K562 (cell line): ENCODE data around the gene CCDC85A. TPM values are rescaled to one million over a fixed set of nuclear protein-coding genes. Genes with fewer than 3 reads are reported as not detected.
A peak's percentile ranks its signal among the peaks of the same experiment; 100 is the strongest.

Source experiments
- ATF3 ChIP-seq, 2 experiments: fragments of 450-650 bp in 1 of 2; sonication (generic) in 1 of 2; formaldehyde crosslinking in 1 of 2; IDR thresholded peaks in 1 of 2; conservative IDR thresholded peaks in 1 of 2; 2 replicates each; pipeline versions ENCODE4 v1.6.1 to v1.8.1; 2016 to 2023; ENCODE audit warnings: mild to moderate bottlenecking in 2 of 2, moderate library complexity in 2 of 2, inconsistent platforms in 1 of 2, missing genetic modification reagents in 1 of 2
- CTCF ChIP-seq, 3 experiments: IDR thresholded peaks in 2 of 3; conservative IDR thresholded peaks in 1 of 3; 2 replicates each; pipeline ENCODE4 v1.5.1; 2011 to 2012; ENCODE audit warnings: low read length in 3 of 3, mild to moderate bottlenecking in 3 of 3, control low read depth in 2 of 3, improper control_type of control experiment in 1 of 3, inconsistent platforms in 1 of 3, low read depth in 1 of 3, mixed read lengths in 1 of 3, moderate library complexity in 1 of 3; ENCODE audit not compliant: insufficient read depth in 2 of 3
- DPF2 ChIP-seq: fragments of 450-650 bp; IDR thresholded peaks from 2 replicates; pipeline ENCODE4 v1.6.1; 2016
- E2F5 ChIP-seq: sonication (generic); formaldehyde crosslinking; IDR thresholded peaks from 2 replicates; pipeline ENCODE4 v1.8.0; 2022; ENCODE audit warnings: mild to moderate bottlenecking, missing genetic modification reagents
- FOXK1 ChIP-seq: sonication (generic); formaldehyde crosslinking; IDR thresholded peaks from 2 replicates; pipeline ENCODE4 v1.8.0; 2022; ENCODE audit warnings: missing genetic modification reagents, mild to moderate bottlenecking, borderline replicate concordance
- MLLT1 ChIP-seq, 2 experiments: fragments of 450-650 bp; IDR thresholded peaks; 2 replicates each; pipeline ENCODE4 v1.6.1; 2016
- NCOA4 ChIP-seq: fragments of 450-650 bp; IDR thresholded peaks from 2 replicates; pipeline ENCODE4 v1.6.1; 2018; ENCODE audit warnings: mild to moderate bottlenecking; ENCODE audit not compliant: partially characterized antibody
- RBFOX2 ChIP-seq: fragments of 200-400 bp; formaldehyde crosslinking; IDR thresholded peaks from 2 replicates; pipeline ENCODE4 v1.6.1; 2017; ENCODE audit warnings: low read depth, mild to moderate bottlenecking, low read length, moderate library complexity
- SMARCB1 ChIP-seq: IDR thresholded peaks from 2 replicates; pipeline ENCODE4 v1.6.1; 2011; ENCODE audit warnings: improper control_type of control experiment, low read depth; ENCODE audit not compliant: insufficient read length
- ZBTB5 ChIP-seq: fragments of 450-650 bp; IDR thresholded peaks from 2 replicates; pipeline ENCODE4 v1.6.1; 2017; ENCODE audit warnings: antibody characterized with exemption
- ZFP36 ChIP-seq: fragments of 150-350 bp; IDR thresholded peaks from 2 replicates; pipeline ENCODE4 v1.6.1; 2018; ENCODE audit warnings: low read length, low read depth; ENCODE audit not compliant: partially characterized antibody
- ZNF274 ChIP-seq: IDR thresholded peaks from 2 replicates; pipeline ENCODE4 v1.6.1; 2011; ENCODE audit warnings: low read depth, mild to moderate bottlenecking, low read length, moderate library complexity, borderline replicate concordance
- ZNF830 ChIP-seq: fragments of 250-450 bp; sonication (Bioruptor Pico); IDR thresholded peaks from 2 replicates; pipeline ENCODE4 v1.5.0; 2021; ENCODE audit warnings: mild to moderate bottlenecking
- polyA plus RNA-seq, 8 experiments: library from polyadenylated mRNA; depleted of rRNA in 4 of 8; stranded (reverse) in 5 of 8; unstranded in 3 of 8; fragments of >200 nt; fragmentation: Nextera tagmentation in 2 of 8; fragmentation: Illumina TruSeq in 1 of 8; extraction: Ambion mirVana in 2 of 8; extraction: Trizol in 1 of 8; gene quantifications; 2 replicates each; pipeline versions ENCODE4 v1.2.1 to v1.2.3, GENCODE V29; 2011 to 2014; ENCODE audit warnings: inconsistent platforms in 1 of 8, missing spikeins in 1 of 8
- total RNA-seq, 7 experiments: library from RNA; depleted of rRNA in 6 of 7; stranded (reverse); fragments of >200 nt in 6 of 7; fragmentation: Illumina TruSeq in 2 of 7; extraction: Trizol in 2 of 7; gene quantifications; 2 replicates each; pipeline versions ENCODE4 v1.2.1 to v1.2.3, GENCODE V29; 2011 to 2021; ENCODE audit warnings: low replicate concordance in 1 of 7
- TF ChIP-seq, protein P1 (sequence below): fragments of 450-650 bp; formaldehyde crosslinking; IDR thresholded peaks from 2 replicates; pipeline ENCODE4 v1.4.0; 2020; ENCODE audit warnings: mild to moderate bottlenecking, moderate library complexity
- TF ChIP-seq, protein P2 (sequence below): fragments of 200-800 bp; sonication (Bioruptor generic); IDR thresholded peaks from 2 replicates; pipeline ENCODE4 v1.6.1; 2017; ENCODE audit warnings: missing genetic modification characterization, missing compliant biosample characterization

Gene CCDC85A
- total and polyA plus RNA-seq, 9 of the 15 experiments (the other 6 are each of a cell fraction or from before 2014, with no cell fraction given) = 0.03 to 0.14 (median 0.10) TPM; not detected in 5

DNA sequence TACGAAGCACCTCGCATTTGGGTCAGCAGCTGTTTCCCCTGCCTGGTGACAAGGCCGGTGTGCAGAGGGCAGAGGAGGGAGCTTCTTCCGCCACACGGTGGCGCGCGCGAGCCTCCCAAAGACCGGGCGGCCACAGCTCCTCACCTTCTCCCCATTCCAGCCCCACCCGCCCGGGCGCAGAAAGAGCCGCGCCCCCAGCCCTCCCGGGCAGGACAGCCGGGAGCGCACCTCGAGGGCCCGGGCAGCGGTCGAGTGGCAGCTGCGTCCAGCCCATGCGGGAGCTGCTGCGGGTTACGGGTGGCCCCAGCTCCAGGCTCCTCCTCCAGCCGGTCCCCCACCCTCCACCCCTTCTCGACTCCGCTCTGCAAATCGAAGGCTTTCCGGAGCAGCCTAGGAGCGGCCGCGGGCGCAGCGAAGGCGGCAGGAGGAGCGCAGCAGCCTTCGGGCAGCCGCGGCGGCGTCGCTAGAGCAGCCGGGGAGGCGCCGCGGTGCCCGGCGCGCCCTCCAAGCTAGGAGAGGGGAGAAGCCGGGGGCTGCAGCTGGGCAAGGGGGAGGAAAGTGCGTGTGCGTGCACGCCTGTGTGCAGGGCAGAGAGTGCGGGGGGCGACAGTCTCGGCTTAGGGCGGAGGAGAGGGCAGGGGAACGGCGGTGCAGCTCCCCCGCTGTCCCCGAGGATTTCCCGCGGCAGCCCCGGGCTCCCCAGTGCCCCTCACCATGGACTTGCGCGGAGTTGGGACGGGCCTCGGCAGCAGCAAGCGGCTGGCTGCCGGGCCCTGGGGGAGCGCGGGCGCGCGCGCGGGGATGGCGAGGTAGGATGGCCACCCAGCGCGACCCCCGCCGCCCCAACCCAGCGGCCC lies at the start of gene CCDC85A (continued):
- TF ChIP-seq ZBTB5 (no peak), MLLT1 (IDR thresholded peaks at IDR 0.05) (no peak), SMARCB1 (no peak), RBFOX2 (peak; percentile 24; the same call in 1 of the 2 replicates), CTCF (IDR thresholded peaks at IDR 0.05 in 2 of 3, conservative IDR thresholded peaks at IDR 0.05 in 1 of 3; ENCODE audit: insufficient read depth in 2 of 3, low read depth in 1 of 3, low read length in 3 of 3) (peak; percentile 79 to 83 (median 79)), ZNF830 (CRISPR knock-in tag) (no peak), E2F5 (no peak), ATF3 (IDR thresholded peaks at IDR 0.05) (no peak), ATF3 (CRISPR knock-in tag; conservative IDR thresholded peaks at IDR 0.05) (no peak), DPF2 (no peak), ZNF274 (no peak), ZFP36 (no peak), FOXK1 (CRISPR knock-in tag) (no peak), NCOA4 (no peak)
- TF ChIP-seq, protein P1, sequence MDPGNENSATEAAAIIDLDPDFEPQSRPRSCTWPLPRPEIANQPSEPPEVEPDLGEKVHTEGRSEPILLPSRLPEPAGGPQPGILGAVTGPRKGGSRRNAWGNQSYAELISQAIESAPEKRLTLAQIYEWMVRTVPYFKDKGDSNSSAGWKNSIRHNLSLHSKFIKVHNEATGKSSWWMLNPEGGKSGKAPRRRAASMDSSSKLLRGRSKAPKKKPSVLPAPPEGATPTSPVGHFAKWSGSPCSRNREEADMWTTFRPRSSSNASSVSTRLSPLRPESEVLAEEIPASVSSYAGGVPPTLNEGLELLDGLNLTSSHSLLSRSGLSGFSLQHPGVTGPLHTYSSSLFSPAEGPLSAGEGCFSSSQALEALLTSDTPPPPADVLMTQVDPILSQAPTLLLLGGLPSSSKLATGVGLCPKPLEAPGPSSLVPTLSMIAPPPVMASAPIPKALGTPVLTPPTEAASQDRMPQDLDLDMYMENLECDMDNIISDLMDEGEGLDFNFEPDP (CRISPR knock-in tag) = no peak
- TF ChIP-seq, protein P2, sequence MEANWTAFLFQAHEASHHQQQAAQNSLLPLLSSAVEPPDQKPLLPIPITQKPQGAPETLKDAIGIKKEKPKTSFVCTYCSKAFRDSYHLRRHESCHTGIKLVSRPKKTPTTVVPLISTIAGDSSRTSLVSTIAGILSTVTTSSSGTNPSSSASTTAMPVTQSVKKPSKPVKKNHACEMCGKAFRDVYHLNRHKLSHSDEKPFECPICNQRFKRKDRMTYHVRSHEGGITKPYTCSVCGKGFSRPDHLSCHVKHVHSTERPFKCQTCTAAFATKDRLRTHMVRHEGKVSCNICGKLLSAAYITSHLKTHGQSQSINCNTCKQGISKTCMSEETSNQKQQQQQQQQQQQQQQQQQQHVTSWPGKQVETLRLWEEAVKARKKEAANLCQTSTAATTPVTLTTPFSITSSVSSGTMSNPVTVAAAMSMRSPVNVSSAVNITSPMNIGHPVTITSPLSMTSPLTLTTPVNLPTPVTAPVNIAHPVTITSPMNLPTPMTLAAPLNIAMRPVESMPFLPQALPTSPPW (CRISPR knock-in tag) = peak; percentile 63
